Thyroid gland (tissue), 4 donors: ENCODE measurements around the gene TAS2R10. TPM values are rescaled to one million over a fixed set of nuclear protein-coding genes. Genes with fewer than 3 reads are reported as not detected.
"Not testable (repeated sequence)": the region's sequence is repeated elsewhere in the genome, so short reads cannot be mapped to it uniquely, and the experiment has no call there.

Experiments
- DNase-seq, 2 donors: peaks; one replicate each; pipeline ENCODE4 v3.0.0-alpha.2; 2019
- H3K27ac ChIP-seq, 3 donors: fragments of 200-600 bp; sonication (generic); 1 replicate in 2 of 3; 2 replicates in 1 of 3; pipeline ENCODE4 v1.5.1; 2016 to 2019; ENCODE audit warnings: mild to moderate bottlenecking in 1 of 3, moderate library complexity in 1 of 3
- H3K27me3 ChIP-seq: fragments of 200-600 bp; sonication (generic); one replicate; pipeline ENCODE4 v1.5.1; 2019
- H3K36me3 ChIP-seq, 2 donors: fragments of 200-600 bp; sonication (generic); one replicate each; pipeline ENCODE4 v1.5.1; 2016 to 2019
- H3K4me1 ChIP-seq, 2 donors: fragments of 200-600 bp; sonication (generic); one replicate each; pipeline ENCODE4 v1.5.1; 2017 to 2019
- H3K4me3 ChIP-seq, 3 donors: fragments of 200-600 bp; sonication (generic); replicated peaks in 1 of 3; 1 replicate in 2 of 3; 2 replicates in 1 of 3; pipeline ENCODE4 v1.5.1; 2016; ENCODE audit warnings: mild to moderate bottlenecking in 1 of 3
- H3K9me3 ChIP-seq: fragments of 200-600 bp; sonication (generic); one replicate; pipeline ENCODE4 v1.5.1; 2017
- CTCF ChIP-seq, 6 experiments: fragments of 200-600 bp in 3 of 6; fragments of 450-650 bp in 3 of 6; sonication (generic) in 3 of 6; IDR thresholded peaks; one replicate each; pipeline ENCODE4 v1.5.1; 2016 to 2019; ENCODE audit warnings: antibody characterized with exemption in 6 of 6, mild to moderate bottlenecking in 2 of 6, inconsistent platforms in 1 of 6, moderate library complexity in 1 of 6
- POLR2A ChIP-seq, 2 donors: fragments of 450-650 bp; IDR thresholded peaks; one replicate each; pipeline ENCODE4 v1.6.1; 2017; ENCODE audit warnings: antibody characterized with exemption in 2 of 2, mild to moderate bottlenecking in 2 of 2, moderate library complexity in 1 of 2
- WGBS, 2 donors: methylation state at CpG; one replicate each; pipeline ENCODE4 v1.1.5; 2017; 5-methylcytosine and 5-hydroxymethylcytosine counted together
- intact Hi-C: fragments of 100-400 bp; cut with DNase I; formaldehyde crosslinking; loops from one replicate; pipeline ENCODE4 v1.15.1; 2023
- total RNA-seq, 4 donors: library from RNA; depleted of rRNA; stranded (reverse); fragments of >200 nt; gene quantifications; one replicate each; pipeline ENCODE4 v1.2.3, GENCODE V29; 2016

Gene TAS2R10
- total RNA-seq, 4 donors from 2014 or later, result 1.6 to 2.8 (median 2.1) TPM

- Histone ChIP-seq H3K4me3 (no peak within 1 kb of the TSS), H3K36me3 (no peaks in the 10 kb centered on the region), H3K27ac (no peak within 1 kb of the TSS), H3K9me3 (no peaks in the 10 kb centered on the region), H3K27me3 (no peaks in the 10 kb centered on the region), H3K4me1 (no peaks in the 10 kb centered on the region)
- intact Hi-C loops, result no loop called here
- no peak for DNase-seq
- TF ChIP-seq POLR2A (IDR thresholded peaks at IDR 0.05) (no peak), CTCF (IDR thresholded peaks at IDR 0.05) (no peak)
These were observed 16.1 kb downstream of the TAS2R10 start, which contains the start of gene TAS2R9 for GRCh38 chr12:10810068-10810467. Gene TAS2R9 (minus strand): TSS chr12:10810168. CDS start chr12:10810075, 93 bp downstream.

- Histone ChIP-seq H3K27me3 (no peaks in the 10 kb centered on the region), H3K4me1 (no peaks in the 10 kb centered on the region), H3K4me3 (no peak within 1 kb of the TSS), H3K9me3 (no peaks in the 10 kb centered on the region), H3K27ac (no peak within 1 kb of the TSS), H3K36me3 (no peaks in the 10 kb centered on the region)
- 72 to 85% methylated on average over 1 of the region's 1 CpG for WGBS, 2 donors
- no peak for DNase-seq
- no peak for TF ChIP-seq CTCF (IDR thresholded peaks at IDR 0.05)
- no peak for TF ChIP-seq POLR2A (IDR thresholded peaks at IDR 0.05)
- intact Hi-C loops, result no loop called here
These were observed 19.0 kb downstream of the TAS2R10 start, which contains the start of gene TAS2R8 for GRCh38 chr12:10807186-10807585. Gene TAS2R8 (minus strand): TSS chr12:10807286. CDS start chr12:10806980, 306 bp downstream.

- Histone ChIP-seq H3K36me3 (no peaks in the 10 kb centered on the region), H3K9me3 (no peaks in the 10 kb centered on the region), H3K27ac (no peak within 1 kb of the TSS), H3K4me1 (no peaks in the 10 kb centered on the region), H3K27me3 (no peaks in the 10 kb centered on the region), H3K4me3 (no peak within 1 kb of the TSS)
- intact Hi-C loops, result no loop called here
- WGBS, 2 donors, result 39% methylated on average over 4 of the region's 4 CpGs
- no peak for DNase-seq
- TF ChIP-seq POLR2A (IDR thresholded peaks at IDR 0.05) (no peak), CTCF (IDR thresholded peaks at IDR 0.05) (no peak)
These were observed 23.6 kb downstream of the TAS2R10 start, which contains the start of gene TAS2R7 for GRCh38 chr12:10802587-10802986. Gene TAS2R7 (minus strand): TSS chr12:10802627. CDS start chr12:10802570, 57 bp downstream.

- no peak overlapping the region for H3K27ac ChIP-seq
- TF ChIP-seq POLR2A (IDR thresholded peaks at IDR 0.05), result no peak
- TF ChIP-seq CTCF (IDR thresholded peaks at IDR 0.05), result no peak
- intact Hi-C loops, result no loop called here
- DNase-seq, result no peak
- no peaks in the 10 kb centered on the region for H3K36me3 ChIP-seq
- H3K9me3 ChIP-seq, result no peaks in the 10 kb centered on the region
- no peak overlapping the region for H3K4me3 ChIP-seq
- 44% methylated on average over 5 of the region's 5 CpGs for WGBS, 2 donors
- H3K4me1 ChIP-seq, result no peaks in the 10 kb centered on the region
- no peaks in the 10 kb centered on the region for H3K27me3 ChIP-seq
These were observed 24.4 kb downstream of the TAS2R10 start for GRCh38 chr12:10801741-10802140.

DNA sequence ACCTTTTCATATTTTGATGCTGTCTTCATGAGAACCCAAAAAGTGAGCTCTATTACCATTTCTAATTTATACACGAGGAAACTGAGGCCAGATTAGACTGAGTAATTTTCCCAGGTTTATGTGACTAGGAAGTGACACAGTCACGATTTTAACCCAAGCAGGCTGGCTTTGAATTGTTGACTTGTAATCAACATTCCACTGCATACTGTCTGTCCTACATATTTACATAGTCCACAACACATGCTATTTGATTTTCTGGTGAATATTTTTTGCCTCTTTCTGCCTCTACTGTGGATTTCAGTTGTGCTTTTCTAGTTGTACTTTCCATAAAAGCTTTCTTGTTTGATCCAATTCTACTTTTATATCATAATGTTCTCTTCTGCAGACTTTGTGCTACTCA is 31.9 kb downstream of the TAS2R10 start:
- DNase-seq, result no peak
- intact Hi-C loops, result no loop called here

DNA sequence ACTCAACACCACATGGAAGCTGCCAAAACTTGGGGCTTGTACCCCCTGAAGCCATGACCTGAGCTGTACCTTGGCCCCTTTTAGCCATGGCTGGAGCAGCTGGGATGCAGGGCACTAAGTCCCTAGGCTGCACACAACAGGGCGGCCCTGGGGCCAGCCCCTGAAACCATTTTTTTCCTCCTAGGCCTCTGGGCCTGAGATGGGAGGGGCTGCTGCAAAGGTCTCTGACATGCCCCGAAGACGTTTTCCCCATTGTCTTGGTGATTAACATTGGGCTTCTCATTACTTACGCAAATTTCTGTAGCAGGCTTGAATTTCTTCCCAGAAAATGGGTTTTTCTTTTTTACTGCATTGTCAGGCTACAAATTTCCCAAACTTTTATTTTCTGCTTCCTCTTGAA is 34.4 kb downstream of the TAS2R10 start:
- H3K27me3 ChIP-seq, DNase-seq, H3K36me3 ChIP-seq, H3K27ac ChIP-seq, H3K9me3 ChIP-seq, intact Hi-C loops, H3K4me1 ChIP-seq, H3K4me3 ChIP-seq: not testable (repeated sequence)
- WGBS, 2 donors, result 91 to 93% methylated on average over 4 of the region's 4 CpGs

More for the DNA sequence above, 31.9 kb downstream of the TAS2R10 start:
- H3K9me3 ChIP-seq, result no peaks in the 10 kb centered on the region
- no peak overlapping the region for H3K27ac ChIP-seq
- no peak overlapping the region for H3K4me3 ChIP-seq
- TF ChIP-seq POLR2A (IDR thresholded peaks at IDR 0.05), result no peak
- no peak for TF ChIP-seq CTCF (IDR thresholded peaks at IDR 0.05)
- no peaks in the 10 kb centered on the region for H3K4me1 ChIP-seq
- no peaks in the 10 kb centered on the region for H3K36me3 ChIP-seq
- WGBS, 2 donors, result 48 to 59% methylated on average over 2 of the region's 2 CpGs
- no peaks in the 10 kb centered on the region for H3K27me3 ChIP-seq
